HCEC 1CT (cell line): ENCODE measurements around the gene PHACTR1.
"Not testable (repeated sequence)": the region's sequence is repeated elsewhere in the genome, so short reads cannot be mapped to it uniquely, and the experiment has no call there.

ENCODE experiments used
- DNase-seq: peaks from one replicate; pipeline ENCODE4 v3.0.0-alpha.2; 2017

PHACTR1 gene

DNA sequence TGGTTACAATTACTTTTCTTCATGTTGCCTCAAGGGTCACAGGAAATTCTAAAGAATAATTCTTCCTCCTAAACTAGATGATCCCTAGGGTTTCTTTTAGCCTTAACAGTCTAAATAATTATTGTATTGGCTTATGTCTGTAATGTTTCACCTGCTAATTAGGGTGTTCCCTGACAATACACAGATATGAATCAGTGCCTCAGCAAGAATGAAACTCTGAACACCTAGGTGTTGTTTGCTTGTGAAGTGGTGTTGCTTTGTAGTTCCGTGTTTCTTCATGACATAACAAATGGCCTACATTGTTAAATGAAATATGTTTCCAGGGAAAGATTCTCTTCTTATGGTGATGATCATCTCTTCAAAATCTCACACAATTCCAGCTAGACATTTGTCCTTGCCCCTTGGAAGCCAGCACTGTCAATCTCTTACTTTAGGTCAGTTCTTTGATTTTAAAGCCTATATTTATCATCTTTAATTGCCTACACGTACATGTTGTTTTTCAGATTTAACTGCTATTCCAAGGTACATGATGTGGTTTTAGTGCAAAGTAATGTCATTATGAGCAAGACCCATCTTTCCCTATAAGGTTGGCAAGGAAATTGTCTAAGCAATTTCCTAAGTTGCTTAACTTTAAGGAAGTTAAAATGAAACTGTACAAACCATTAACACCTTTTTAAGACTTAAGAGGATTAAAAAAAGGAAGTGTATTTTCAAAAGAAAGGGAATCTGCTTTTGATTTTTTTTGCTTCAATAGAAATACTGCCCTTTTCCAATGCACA, 499.9 kb downstream of the PHACTR1 start:
- DNase-seq: no peak

GRCh38 chr6:13217206-13217905, 500.8 kb downstream of the PHACTR1 start:
- peak; percentile 20 for DNase-seq

GRCh38 chr6:13220266-13220665, 503.7 kb downstream of the PHACTR1 start:
- DNase-seq: no peak

GRCh38 chr6:13222048-13222447, 505.5 kb downstream of the PHACTR1 start:
- no peak for DNase-seq

DNA sequence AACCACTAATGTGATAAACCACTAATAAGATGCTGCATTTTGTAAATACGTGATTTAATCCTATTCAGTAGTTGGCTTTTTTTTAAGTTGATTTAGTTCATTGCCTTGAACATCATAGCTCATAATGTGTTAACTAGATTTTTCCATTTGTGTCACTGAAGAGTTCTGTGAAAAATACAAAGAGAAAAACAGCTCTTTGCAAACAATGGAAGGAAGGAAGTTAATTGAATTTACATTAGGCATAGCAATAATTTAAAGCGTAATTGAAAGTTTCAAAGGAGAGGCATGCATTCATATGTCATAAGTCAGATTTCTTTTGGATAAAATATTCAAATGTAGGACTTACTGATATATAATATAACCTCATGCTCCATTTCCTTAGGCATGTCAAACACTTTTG, 509.5 kb downstream of the PHACTR1 start:
- no peak for DNase-seq

GRCh38 chr6:13228264-13229204, 512.0 kb downstream of the PHACTR1 start:
- DNase-seq: no peak

GRCh38 chr6:13229205-13230085, 512.9 kb downstream of the PHACTR1 start:
- DNase-seq: no peak

GRCh38 chr6:13233106-13233505, 516.5 kb downstream of the PHACTR1 start:
- DNase-seq: no peak

GRCh38 chr6:13234130-13234529, 517.6 kb downstream of the PHACTR1 start:
- no peak for DNase-seq

DNA sequence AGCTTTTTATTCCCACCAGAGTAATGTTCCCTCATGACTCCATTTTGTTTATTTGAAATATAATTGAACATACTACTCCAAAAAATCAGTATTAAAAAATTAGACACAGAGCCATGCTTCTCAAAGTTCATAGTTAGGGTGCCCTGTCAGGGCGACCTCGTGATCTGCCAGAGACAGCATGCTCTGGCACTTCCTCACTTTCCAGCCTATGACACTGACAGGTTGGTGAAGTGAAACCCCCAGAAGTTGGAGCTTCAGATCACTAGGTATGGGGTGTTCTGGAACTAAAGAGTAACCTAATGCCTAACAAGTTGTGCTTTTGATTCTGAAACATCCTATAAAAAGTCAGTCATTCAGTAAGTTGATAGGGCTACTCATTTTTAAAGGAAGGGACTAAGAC, 518.8 kb downstream of the PHACTR1 start:
- no peak for DNase-seq

GRCh38 chr6:13237318-13237717, 520.8 kb downstream of the PHACTR1 start:
- DNase-seq: no peak

DNA sequence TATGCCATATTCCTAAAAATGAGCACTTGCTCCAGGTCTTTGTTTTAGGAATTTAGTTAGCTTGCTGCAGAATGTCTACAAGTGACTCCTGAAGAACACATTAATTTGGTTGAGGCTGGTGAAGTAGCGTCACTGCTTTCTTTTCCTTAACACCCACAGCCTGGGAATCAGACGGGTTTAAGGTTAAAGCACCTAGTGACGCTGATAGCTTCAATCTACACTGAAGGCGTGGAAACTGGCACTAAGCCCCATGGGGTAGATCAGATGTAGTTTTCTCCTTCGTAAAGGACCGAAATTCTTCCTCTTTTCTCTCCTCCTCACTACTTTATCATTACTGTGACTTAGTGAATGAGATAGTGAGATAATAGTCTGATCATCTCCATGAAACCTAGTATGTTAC, 521.5 kb downstream of the PHACTR1 start:
- no peak for DNase-seq

GRCh38 chr6:13238640-13239216, 522.2 kb downstream of the PHACTR1 start:
- no peak for DNase-seq

- no peak for DNase-seq
Observed at GRCh38 chr6:13239530-13240455, 523.2 kb downstream of the PHACTR1 start.

DNA sequence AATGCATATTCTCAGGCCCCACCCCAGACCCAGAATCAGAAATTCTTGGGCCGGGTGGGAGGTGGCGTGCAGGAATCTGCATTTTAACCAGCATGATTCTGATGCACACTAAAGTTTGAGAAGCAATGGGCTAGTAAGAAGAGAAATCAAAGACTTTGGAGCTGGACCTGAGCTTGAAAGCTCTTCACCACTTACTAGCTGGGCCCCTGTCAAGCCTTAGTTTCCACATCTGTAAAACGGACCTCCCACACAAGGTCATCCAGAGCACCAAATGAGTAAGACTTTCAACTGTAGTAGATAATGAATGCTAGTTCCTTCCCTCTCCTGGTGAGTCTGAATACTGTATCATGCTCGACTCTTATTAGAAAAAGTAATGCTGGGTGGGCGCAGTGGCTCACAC, 524.8 kb downstream of the PHACTR1 start:
- no peak for DNase-seq

DNA sequence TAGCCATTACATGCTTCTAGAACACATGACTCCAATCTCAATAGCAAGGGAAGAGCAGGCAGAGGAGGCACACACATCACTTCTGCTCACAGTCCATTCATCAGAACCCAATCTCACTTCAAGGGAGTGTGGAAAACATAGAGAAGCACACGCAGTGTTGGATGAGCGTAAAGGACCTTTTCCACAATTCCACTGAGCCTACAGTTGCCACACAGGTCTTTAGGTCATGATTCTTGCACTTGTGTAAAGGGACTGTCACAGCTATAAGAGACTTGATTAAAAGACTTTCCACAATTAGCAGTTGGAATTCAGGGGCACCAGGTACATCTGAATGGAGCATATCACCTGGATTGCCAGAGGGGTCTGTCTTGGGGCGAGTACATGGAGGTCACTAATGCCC, 525.6 kb downstream of the PHACTR1 start:
- no peak for DNase-seq

DNA sequence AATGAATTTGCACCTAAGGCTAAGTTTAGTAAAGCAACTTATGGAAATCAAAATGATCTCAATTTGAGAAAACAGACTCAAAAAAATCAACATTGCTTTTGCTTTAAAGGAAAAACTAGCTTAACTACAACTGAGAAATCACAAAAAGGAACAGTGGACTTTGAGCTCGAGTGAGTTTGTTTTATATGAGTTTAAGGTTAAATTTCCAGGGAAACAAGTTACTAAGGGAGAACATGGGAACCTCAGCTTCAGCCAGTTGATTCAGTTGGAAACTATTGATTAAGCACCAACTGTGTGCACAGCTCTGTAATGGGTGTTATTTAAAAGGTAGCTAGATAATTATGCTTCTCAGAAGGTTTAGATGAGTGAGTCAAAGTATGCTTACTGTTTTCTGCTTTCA, 526.0 kb downstream of the PHACTR1 start:
- no peak for DNase-seq

GRCh38 chr6:13243033-13243432, 526.5 kb downstream of the PHACTR1 start:
- peak; percentile 29 for DNase-seq

DNA sequence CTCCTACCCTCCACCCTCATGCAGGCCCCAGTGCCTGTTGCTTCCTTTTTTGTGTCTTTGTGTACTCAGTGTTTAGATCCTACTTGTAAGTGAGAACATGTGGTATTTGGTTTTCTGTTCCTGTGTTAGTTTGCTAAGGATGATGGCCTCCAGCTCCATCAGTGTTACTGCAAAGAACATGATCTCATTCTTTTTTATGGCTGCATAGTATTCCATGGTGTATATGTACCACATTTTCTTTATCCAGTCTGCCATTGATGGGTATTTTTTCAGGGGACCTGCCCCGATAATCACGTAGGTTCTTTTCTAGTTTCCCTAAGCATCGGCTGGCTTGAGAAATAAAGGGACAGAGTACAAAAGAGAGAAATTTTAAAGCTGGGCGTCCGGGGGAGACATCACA, 527.2 kb downstream of the PHACTR1 start:
- not testable (repeated sequence) for DNase-seq

DNA sequence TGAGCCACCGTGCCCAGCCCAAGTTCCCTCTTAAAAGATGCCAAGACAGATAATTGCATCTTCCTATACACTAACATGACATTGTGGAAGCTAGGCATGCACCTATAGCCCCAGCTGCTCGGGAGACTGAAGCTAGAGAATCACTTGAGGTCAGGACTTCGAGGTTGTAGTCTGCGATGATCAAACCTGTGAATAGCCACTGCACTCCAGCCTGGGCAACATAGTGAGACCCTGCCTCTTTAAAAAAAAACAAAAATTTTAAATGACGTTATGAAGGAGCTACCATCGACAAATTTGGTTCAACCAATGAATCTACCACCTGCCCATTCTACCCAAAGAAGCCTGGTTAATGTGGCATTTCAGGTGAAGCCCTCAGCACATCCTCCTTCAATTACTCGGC, 531.1 kb downstream of the PHACTR1 start:
- no peak for DNase-seq

DNA sequence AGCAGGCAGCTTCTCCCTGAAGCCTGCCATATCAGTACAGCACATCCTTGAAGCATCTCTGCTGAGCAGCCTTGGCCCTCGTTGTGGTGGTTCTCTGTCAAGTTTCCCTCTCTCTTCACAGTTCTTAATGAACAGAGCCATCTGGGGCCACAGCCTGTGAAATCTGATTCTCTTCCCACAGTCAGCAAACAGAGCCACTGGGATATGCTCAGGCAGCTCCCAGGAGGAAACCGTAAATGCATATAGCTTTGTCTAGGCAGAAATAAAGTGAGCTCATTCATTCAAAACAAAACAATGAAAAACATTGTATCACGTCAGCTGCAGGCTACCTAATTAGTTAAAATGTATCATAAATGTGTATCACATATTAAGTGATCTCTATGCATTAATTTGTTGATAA, 531.5 kb downstream of the PHACTR1 start:
- no peak for DNase-seq
